ENCODE data around the gene ZNF398.

DNA sequence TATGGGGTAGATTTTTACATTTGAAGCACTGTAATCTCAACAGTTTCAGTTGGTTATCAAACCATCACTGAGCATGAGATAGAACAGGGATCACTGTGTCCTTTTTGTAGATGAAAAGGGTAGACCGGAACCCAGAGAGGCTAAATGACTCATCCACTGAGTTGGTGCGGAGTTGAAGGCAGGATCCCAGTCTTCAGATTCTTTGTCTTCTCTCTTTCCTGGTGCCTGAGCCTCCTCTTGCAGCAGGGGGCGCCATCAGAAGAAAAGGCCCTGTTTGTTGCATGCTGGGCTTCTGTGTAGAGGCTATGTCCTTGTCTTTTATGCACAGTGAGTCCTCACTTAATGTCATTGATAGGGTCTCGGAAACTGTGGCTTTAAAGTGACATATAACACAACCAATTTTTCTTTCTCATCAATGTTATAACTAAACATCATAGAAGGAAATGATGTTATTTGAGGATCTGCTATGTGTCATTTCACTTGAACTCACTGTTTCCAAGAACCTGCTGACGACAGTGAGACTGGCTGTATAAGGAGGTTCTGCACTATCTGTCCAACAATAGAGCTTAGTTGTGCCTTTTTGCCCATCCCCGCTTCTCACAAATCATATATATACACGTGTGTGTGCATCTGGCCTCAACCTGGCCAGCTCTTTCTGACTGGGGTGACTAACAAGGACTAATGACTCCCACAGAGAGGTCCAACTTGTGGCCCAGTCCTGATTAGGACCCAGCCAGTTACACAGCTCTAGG is 62.4 kb downstream of the ZNF398 start:
- TF ChIP-seq ZNF274 (IDR thresholded peaks at IDR 0.05; ENCODE audit: low read depth, low read length): no peak
- TF ChIP-seq SUZ12 (IDR thresholded peaks at IDR 0.05; ENCODE audit: extremely low read depth, insufficient read depth, insufficient read length): no peak
